ENCODE results near the gene CTXND1.

DNA sequence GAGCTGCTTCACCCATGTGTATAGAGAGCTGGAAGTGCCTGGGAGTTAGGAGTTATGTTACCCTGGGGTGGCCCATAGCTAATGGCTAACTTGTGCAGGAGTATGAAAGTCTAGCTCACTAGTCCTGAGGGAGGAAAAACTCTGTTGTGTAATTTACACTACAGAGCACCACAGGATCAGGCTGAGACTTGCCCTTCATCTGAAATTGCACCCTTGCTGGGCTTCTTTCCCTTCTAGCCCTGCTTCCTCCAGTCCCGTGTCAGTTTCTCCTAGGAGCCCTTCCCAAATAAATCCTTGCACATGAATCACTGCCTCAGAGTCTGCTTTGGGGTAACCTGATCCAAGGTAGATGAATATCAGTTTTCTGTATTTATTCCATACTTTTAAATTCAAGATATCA is 40.0 kb downstream of the CTXND1 start:
- TF ChIP-seq, protein P1, sequence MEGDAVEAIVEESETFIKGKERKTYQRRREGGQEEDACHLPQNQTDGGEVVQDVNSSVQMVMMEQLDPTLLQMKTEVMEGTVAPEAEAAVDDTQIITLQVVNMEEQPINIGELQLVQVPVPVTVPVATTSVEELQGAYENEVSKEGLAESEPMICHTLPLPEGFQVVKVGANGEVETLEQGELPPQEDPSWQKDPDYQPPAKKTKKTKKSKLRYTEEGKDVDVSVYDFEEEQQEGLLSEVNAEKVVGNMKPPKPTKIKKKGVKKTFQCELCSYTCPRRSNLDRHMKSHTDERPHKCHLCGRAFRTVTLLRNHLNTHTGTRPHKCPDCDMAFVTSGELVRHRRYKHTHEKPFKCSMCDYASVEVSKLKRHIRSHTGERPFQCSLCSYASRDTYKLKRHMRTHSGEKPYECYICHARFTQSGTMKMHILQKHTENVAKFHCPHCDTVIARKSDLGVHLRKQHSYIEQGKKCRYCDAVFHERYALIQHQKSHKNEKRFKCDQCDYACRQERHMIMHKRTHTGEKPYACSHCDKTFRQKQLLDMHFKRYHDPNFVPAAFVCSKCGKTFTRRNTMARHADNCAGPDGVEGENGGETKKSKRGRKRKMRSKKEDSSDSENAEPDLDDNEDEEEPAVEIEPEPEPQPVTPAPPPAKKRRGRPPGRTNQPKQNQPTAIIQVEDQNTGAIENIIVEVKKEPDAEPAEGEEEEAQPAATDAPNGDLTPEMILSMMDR (IDR thresholded peaks at IDR 0.05; ENCODE audit: low read depth, low read length), result no peak
- no peak for TF ChIP-seq EZH2phosphoT487 (IDR thresholded peaks at IDR 0.05; ENCODE audit: low read depth)
